K562 (cell line): Measurements from ENCODE around the gene DVL2. TPM values are rescaled to one million over a fixed set of nuclear protein-coding genes. Genes with fewer than 3 reads are reported as not detected.
A peak's percentile ranks its signal among the peaks of the same experiment; 100 is the strongest.

Source experiments
- ADNP ChIP-seq: fragments of 200-800 bp; sonication (Bioruptor generic); IDR thresholded peaks from 2 replicates; pipeline ENCODE4 v1.6.1; 2016; ENCODE audit warnings: missing genetic modification characterization, missing compliant biosample characterization
- CBX2 ChIP-seq: fragments of 200-600 bp; sonication (generic); IDR thresholded peaks from one replicate; pipeline ENCODE4 v1.6.1; 2012; ENCODE audit warnings: mild to moderate bottlenecking, low read length, inconsistent platforms; ENCODE audit not compliant: insufficient read depth, poor library complexity, severe bottlenecking
- CTBP1 ChIP-seq: fragments of 450-650 bp; IDR thresholded peaks from 2 replicates; pipeline ENCODE4 v1.6.1; 2016; ENCODE audit warnings: borderline replicate concordance
- ELF1 ChIP-seq: fragments of 200-800 bp; sonication (Bioruptor generic); IDR thresholded peaks from 2 replicates; pipeline ENCODE4 v1.6.1; 2016; ENCODE audit warnings: missing genetic modification characterization, missing compliant biosample characterization
- ETV5 ChIP-seq: sonication (generic); formaldehyde crosslinking; IDR thresholded peaks from 2 replicates; pipeline ENCODE4 v1.4.0; 2020; ENCODE audit warnings: low read depth, mild to moderate bottlenecking, missing genetic modification reagents
- FOXP1 ChIP-seq: sonication (generic); formaldehyde crosslinking; IDR thresholded peaks from 2 replicates; pipeline ENCODE4 v1.8.0; 2022; ENCODE audit warnings: mild to moderate bottlenecking, missing genetic modification reagents
- HSF4 ChIP-seq: fragments of 250-450 bp; sonication (Bioruptor Pico); IDR thresholded peaks from 2 replicates; pipeline ENCODE4 v2.1.2; 2022; ENCODE audit warnings: mild to moderate bottlenecking, moderate library complexity, borderline replicate concordance
- KLF10 ChIP-seq: fragments of 250-450 bp; sonication (Bioruptor Pico); IDR thresholded peaks from 2 replicates; pipeline ENCODE4 v1.6.1; 2021; ENCODE audit warnings: matching md5 sums
- MAFF ChIP-seq: IDR thresholded peaks from 2 replicates; pipeline ENCODE4 v1.6.1; 2012; ENCODE audit warnings: low read length, improper control_type of control experiment
- MIER1 ChIP-seq: fragments of 450-650 bp; IDR thresholded peaks from 2 replicates; pipeline ENCODE4 v1.6.1; 2016; ENCODE audit warnings: antibody characterized with exemption, mild to moderate bottlenecking, low read depth
- MLX ChIP-seq, 2 experiments: fragments of 450-650 bp in 1 of 2; sonication (generic) in 1 of 2; formaldehyde crosslinking; conservative IDR thresholded peaks; 2 replicates each; pipeline versions ENCODE4 v1.4.0 to v1.8.1; 2020 to 2022; ENCODE audit warnings: mild to moderate bottlenecking in 1 of 2, missing genetic modification reagents in 1 of 2
- MYNN ChIP-seq, 2 experiments: sonication (generic); formaldehyde crosslinking in 1 of 2; IDR thresholded peaks; 2 replicates each; pipeline versions ENCODE4 v1.5.0 to v1.6.1; 2016 to 2020; ENCODE audit warnings: antibody characterized with exemption in 1 of 2, missing genetic modification reagents in 1 of 2
- NEUROD1 ChIP-seq: fragments of 150-350 bp; IDR thresholded peaks from 2 replicates; pipeline ENCODE4 v1.6.1; 2014; ENCODE audit warnings: borderline replicate concordance, low read length, low read depth; ENCODE audit not compliant: partially characterized antibody
- NR0B1 ChIP-seq: fragments of 450-650 bp; IDR thresholded peaks from one replicate; pipeline ENCODE4 v1.6.1; 2018; ENCODE audit warnings: mild to moderate bottlenecking, moderate library complexity; ENCODE audit not compliant: partially characterized antibody
- PCBP2 ChIP-seq: fragments of 200-400 bp; formaldehyde crosslinking; IDR thresholded peaks from 2 replicates; pipeline ENCODE4 v1.6.1; 2018; ENCODE audit warnings: low read length, low read depth, mild to moderate bottlenecking, moderate library complexity; ENCODE audit not compliant: poor library complexity, severe bottlenecking
- POLR2B ChIP-seq: fragments of 450-650 bp; IDR thresholded peaks from 2 replicates; pipeline ENCODE4 v1.6.1; 2018; ENCODE audit warnings: low read depth; ENCODE audit not compliant: partially characterized antibody
- RAD21 ChIP-seq, 2 experiments: fragments of 250-450 bp in 1 of 2; fragments of 450-650 bp in 1 of 2; sonication (Bioruptor Pico) in 1 of 2; formaldehyde crosslinking in 1 of 2; IDR thresholded peaks in 1 of 2; conservative IDR thresholded peaks in 1 of 2; 2 replicates each; pipeline versions ENCODE4 v1.4.0 to v1.8.0; 2020 to 2022; ENCODE audit warnings: mild to moderate bottlenecking in 2 of 2, moderate library complexity in 1 of 2
- RBM14 ChIP-seq: fragments of 200-400 bp; formaldehyde crosslinking; IDR thresholded peaks from 2 replicates; pipeline ENCODE4 v1.6.1; 2018; ENCODE audit warnings: low read depth, mild to moderate bottlenecking, low read length, moderate library complexity, borderline replicate concordance; ENCODE audit not compliant: insufficient read depth
- TBP ChIP-seq: optimal IDR thresholded peaks from 2 replicates; pipeline ENCODE3; 2011; ENCODE audit warnings: low read depth, low read length, improper control_type of control experiment
- TRIM28 ChIP-seq: fragments of 450-650 bp; IDR thresholded peaks from 2 replicates; pipeline ENCODE4 v1.6.1; 2017
- ZBTB7A ChIP-seq: IDR thresholded peaks from 2 replicates; pipeline ENCODE4 v1.6.1; 2011; ENCODE audit warnings: low read depth, mild to moderate bottlenecking, low read length, moderate library complexity, borderline replicate concordance; ENCODE audit not compliant: control insufficient read depth
- ZKSCAN3 ChIP-seq: fragments of 250-450 bp; sonication (Bioruptor Pico); IDR thresholded peaks from 2 replicates; pipeline ENCODE4 v1.4.0; 2020
- ZNF740 ChIP-seq, 3 experiments: fragments of 200-800 bp in 1 of 3; sonication (Bioruptor generic) in 1 of 3; sonication (generic) in 1 of 3; formaldehyde crosslinking in 1 of 3; IDR thresholded peaks; 2 replicates each; pipeline versions ENCODE4 v1.6.1 to v1.8.0; 2016 to 2022; ENCODE audit warnings: mild to moderate bottlenecking in 2 of 3, missing compliant biosample characterization in 2 of 3, missing genetic modification characterization in 2 of 3, missing genetic modification reagents in 1 of 3
- ZNF830 ChIP-seq: fragments of 250-450 bp; sonication (Bioruptor Pico); IDR thresholded peaks from 2 replicates; pipeline ENCODE4 v1.5.0; 2021; ENCODE audit warnings: mild to moderate bottlenecking
- polyA plus RNA-seq, 8 experiments: library from polyadenylated mRNA; depleted of rRNA in 4 of 8; stranded (reverse) in 5 of 8; unstranded in 3 of 8; fragments of >200 nt; fragmentation: Nextera tagmentation in 2 of 8; fragmentation: Illumina TruSeq in 1 of 8; extraction: Ambion mirVana in 2 of 8; extraction: Trizol in 1 of 8; gene quantifications; 2 replicates each; pipeline versions ENCODE4 v1.2.1 to v1.2.3, GENCODE V29; 2011 to 2014; ENCODE audit warnings: inconsistent platforms in 1 of 8, missing spikeins in 1 of 8
- total RNA-seq, 7 experiments: library from RNA; depleted of rRNA in 6 of 7; stranded (reverse); fragments of >200 nt in 6 of 7; fragmentation: Illumina TruSeq in 2 of 7; extraction: Trizol in 2 of 7; gene quantifications; 2 replicates each; pipeline versions ENCODE4 v1.2.1 to v1.2.3, GENCODE V29; 2011 to 2021; ENCODE audit warnings: low replicate concordance in 1 of 7

Gene DVL2
- total and polyA plus RNA-seq, 9 of the 15 experiments (the other 6 are each of a cell fraction or from before 2014, with no cell fraction given): 1.3 to 49.5 (median 24.3) TPM

- TF ChIP-seq RBM14 (no peak), ZKSCAN3 (CRISPR knock-in tag) (no peak), CBX2 (no peak), MLX (CRISPR knock-in tag; conservative IDR thresholded peaks at IDR 0.05) (no peak), NEUROD1 (peak; percentile 93), KLF10 (no peak), MIER1 (peak; percentile 53; the same call in 1 of the 2 replicates), TBP (peak; percentile 13), FOXP1 (CRISPR knock-in tag) (no peak), ETV5 (CRISPR knock-in tag) (peak; percentile 47; the same call in 1 of the 2 replicates), HSF4 (CRISPR knock-in tag) (no peak), ZNF830 (CRISPR knock-in tag) (no peak), NR0B1 (no peak), ZBTB7A (peak; percentile 85), ADNP (tag) (no peak), ELF1 (tag) (0 out of 2 replicates have a peak, but pooled peaks have one; percentile 19), ZNF740 (CRISPR knock-in tag; IDR thresholded peaks at IDR 0.05) (no peak), ZNF740 (tag; IDR thresholded peaks at IDR 0.05) (no peak), POLR2B (no peak), MAFF (no peak), PCBP2 (no peak), CTBP1 (0 out of 2 replicates have a peak, but pooled peaks have one; percentile 10), TRIM28 (0 out of 2 replicates have a peak, but pooled peaks have one; percentile 17), RAD21 (CRISPR knock-in tag; conservative IDR thresholded peaks at IDR 0.05 in 1 of 2, IDR thresholded peaks at IDR 0.05 in 1 of 2) (peak in 1 of 2 experiments; percentile 29; a peak in 1 of 4 replicates), MYNN (IDR thresholded peaks at IDR 0.05) (peak; percentile 99), MYNN (CRISPR knock-in tag; IDR thresholded peaks at IDR 0.05) (peak; percentile 82; the same call in 1 of the 2 replicates)
These were observed 20.4 kb downstream of the DVL2 start (continued) for GRCh38 chr17:7213895-7214299.
